ENCODE measurements around the gene MYOM3.

DNA sequence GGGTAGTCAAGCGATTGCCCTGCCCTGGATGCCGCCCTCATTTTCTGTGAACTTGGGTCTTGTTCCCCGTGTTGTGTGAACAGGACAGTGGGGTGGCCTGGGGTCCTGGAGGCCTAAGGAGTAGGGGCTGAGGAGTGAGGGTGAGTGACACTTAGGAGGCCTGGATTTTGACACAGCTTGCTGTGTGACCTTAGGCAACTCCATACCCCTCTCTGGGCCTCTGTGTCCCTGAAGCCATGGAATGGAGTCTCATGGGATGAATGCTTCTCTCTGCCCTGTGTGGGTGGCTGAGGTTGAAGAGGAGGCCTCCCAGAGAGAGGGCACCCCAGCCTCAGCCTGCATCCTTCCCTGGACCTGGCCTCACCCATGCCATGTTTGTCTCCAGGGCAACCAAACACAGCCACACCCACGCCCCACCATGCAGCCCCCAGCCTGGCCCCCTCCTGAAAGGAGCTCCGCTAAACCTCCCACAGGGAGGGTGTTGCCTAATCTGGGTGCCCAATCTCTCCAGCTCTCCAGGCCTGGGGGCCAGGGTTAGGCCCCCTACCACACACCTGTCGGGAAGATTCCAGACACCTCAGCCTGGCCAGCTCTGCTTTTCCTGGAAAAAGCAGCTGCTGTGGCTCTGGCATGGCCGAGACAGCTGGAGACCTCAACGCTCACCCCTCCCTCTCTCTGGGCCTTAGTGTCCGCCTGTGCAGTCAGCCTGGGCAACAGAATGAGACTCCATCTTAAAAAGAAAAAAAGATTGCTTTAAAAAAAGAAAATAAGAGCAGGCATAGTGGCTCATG is 9.9 kb downstream of the MYOM3 start:
- TF ChIP-seq, protein P1, sequence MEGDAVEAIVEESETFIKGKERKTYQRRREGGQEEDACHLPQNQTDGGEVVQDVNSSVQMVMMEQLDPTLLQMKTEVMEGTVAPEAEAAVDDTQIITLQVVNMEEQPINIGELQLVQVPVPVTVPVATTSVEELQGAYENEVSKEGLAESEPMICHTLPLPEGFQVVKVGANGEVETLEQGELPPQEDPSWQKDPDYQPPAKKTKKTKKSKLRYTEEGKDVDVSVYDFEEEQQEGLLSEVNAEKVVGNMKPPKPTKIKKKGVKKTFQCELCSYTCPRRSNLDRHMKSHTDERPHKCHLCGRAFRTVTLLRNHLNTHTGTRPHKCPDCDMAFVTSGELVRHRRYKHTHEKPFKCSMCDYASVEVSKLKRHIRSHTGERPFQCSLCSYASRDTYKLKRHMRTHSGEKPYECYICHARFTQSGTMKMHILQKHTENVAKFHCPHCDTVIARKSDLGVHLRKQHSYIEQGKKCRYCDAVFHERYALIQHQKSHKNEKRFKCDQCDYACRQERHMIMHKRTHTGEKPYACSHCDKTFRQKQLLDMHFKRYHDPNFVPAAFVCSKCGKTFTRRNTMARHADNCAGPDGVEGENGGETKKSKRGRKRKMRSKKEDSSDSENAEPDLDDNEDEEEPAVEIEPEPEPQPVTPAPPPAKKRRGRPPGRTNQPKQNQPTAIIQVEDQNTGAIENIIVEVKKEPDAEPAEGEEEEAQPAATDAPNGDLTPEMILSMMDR (IDR thresholded peaks at IDR 0.05; ENCODE audit: poor library complexity, severe bottlenecking): no peak
- TF ChIP-seq EZH2 (IDR thresholded peaks at IDR 0.05; ENCODE audit: borderline replicate concordance, insufficient read depth, low read length, poor library complexity, severe bottlenecking) (no peak), EP300 (conservative IDR thresholded peaks at IDR 0.05; ENCODE audit: poor library complexity, severe bottlenecking) (no peak), TAF1 (IDR thresholded peaks at IDR 0.05; ENCODE audit: low read depth) (no peak), POLR2AphosphoS5 (IDR thresholded peaks at IDR 0.05) (no peak), SMC3 (conservative IDR thresholded peaks at IDR 0.05; ENCODE audit: poor library complexity) (no peak), MXI1 (conservative IDR thresholded peaks at IDR 0.05; ENCODE audit: poor library complexity, severe bottlenecking) (no peak), RAD21 (conservative IDR thresholded peaks at IDR 0.05) (no peak)
- TF ChIP-seq, protein P2, sequence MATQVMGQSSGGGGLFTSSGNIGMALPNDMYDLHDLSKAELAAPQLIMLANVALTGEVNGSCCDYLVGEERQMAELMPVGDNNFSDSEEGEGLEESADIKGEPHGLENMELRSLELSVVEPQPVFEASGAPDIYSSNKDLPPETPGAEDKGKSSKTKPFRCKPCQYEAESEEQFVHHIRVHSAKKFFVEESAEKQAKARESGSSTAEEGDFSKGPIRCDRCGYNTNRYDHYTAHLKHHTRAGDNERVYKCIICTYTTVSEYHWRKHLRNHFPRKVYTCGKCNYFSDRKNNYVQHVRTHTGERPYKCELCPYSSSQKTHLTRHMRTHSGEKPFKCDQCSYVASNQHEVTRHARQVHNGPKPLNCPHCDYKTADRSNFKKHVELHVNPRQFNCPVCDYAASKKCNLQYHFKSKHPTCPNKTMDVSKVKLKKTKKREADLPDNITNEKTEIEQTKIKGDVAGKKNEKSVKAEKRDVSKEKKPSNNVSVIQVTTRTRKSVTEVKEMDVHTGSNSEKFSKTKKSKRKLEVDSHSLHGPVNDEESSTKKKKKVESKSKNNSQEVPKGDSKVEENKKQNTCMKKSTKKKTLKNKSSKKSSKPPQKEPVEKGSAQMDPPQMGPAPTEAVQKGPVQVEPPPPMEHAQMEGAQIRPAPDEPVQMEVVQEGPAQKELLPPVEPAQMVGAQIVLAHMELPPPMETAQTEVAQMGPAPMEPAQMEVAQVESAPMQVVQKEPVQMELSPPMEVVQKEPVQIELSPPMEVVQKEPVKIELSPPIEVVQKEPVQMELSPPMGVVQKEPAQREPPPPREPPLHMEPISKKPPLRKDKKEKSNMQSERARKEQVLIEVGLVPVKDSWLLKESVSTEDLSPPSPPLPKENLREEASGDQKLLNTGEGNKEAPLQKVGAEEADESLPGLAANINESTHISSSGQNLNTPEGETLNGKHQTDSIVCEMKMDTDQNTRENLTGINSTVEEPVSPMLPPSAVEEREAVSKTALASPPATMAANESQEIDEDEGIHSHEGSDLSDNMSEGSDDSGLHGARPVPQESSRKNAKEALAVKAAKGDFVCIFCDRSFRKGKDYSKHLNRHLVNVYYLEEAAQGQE (IDR thresholded peaks at IDR 0.05; ENCODE audit: borderline replicate concordance): no peak

Data from neural cell (in vitro differentiated cells).